HepG2 (cell line): ENCODE measurements around the gene RIPK3. TPM values are rescaled to one million over a fixed set of nuclear protein-coding genes. Genes with fewer than 3 reads are reported as not detected.
A peak's percentile ranks its signal among the peaks of the same experiment; 100 is the strongest.

Source experiments
- BHLHE40 ChIP-seq: IDR thresholded peaks from 2 replicates; pipeline ENCODE4 v1.6.1; 2011; ENCODE audit warnings: low read length, improper control_type of control experiment
- CAMTA2 ChIP-seq: sonication (generic); formaldehyde crosslinking; IDR thresholded peaks from 2 replicates; pipeline ENCODE4 v1.4.0; 2020; ENCODE audit warnings: mild to moderate bottlenecking, missing genetic modification reagents, borderline replicate concordance
- DRAP1 ChIP-seq: IDR thresholded peaks from 2 replicates; pipeline ENCODE4 v1.6.1; 2016; ENCODE audit warnings: missing genetic modification reagents, missing compliant biosample characterization
- HDAC1 ChIP-seq: sonication (generic); formaldehyde crosslinking; IDR thresholded peaks from 2 replicates; pipeline ENCODE4 v1.5.1; 2020; ENCODE audit warnings: mild to moderate bottlenecking, missing genetic modification reagents
- HMG20B ChIP-seq: conservative IDR thresholded peaks from 2 replicates; pipeline ENCODE4 v1.6.1; 2016; ENCODE audit warnings: missing genetic modification reagents, missing compliant biosample characterization
- IRX3 ChIP-seq: sonication (generic); formaldehyde crosslinking; IDR thresholded peaks from 2 replicates; pipeline ENCODE4 v1.8.1; 2023; ENCODE audit warnings: mild to moderate bottlenecking, low read depth, missing genetic modification reagents, borderline replicate concordance
- KLF15 ChIP-seq: sonication (generic); formaldehyde crosslinking; IDR thresholded peaks from 2 replicates; pipeline ENCODE4 v1.8.1; 2023; ENCODE audit warnings: borderline replicate concordance, mild to moderate bottlenecking, inconsistent platforms, missing genetic modification reagents, mixed read lengths
- LCORL ChIP-seq, 2 experiments: fragments of 450-650 bp in 1 of 2; sonication (generic) in 1 of 2; formaldehyde crosslinking in 1 of 2; IDR thresholded peaks; 2 replicates each; pipeline versions ENCODE4 v1.5.0 to v1.6.1; 2017 to 2020; ENCODE audit warnings: antibody characterized with exemption in 1 of 2, missing genetic modification reagents in 1 of 2
- STAT6 ChIP-seq: sonication (generic); formaldehyde crosslinking; IDR thresholded peaks from 2 replicates; pipeline ENCODE4 v1.4.0; 2020; ENCODE audit warnings: missing genetic modification reagents, mild to moderate bottlenecking, borderline replicate concordance
- SUZ12 ChIP-seq: fragments of 150-350 bp; IDR thresholded peaks from 2 replicates; pipeline ENCODE4 v1.6.1; 2014; ENCODE audit warnings: low read depth, low read length
- TOE1 ChIP-seq: sonication (generic); formaldehyde crosslinking; IDR thresholded peaks from 2 replicates; pipeline ENCODE4 v1.4.0; 2020; ENCODE audit warnings: mild to moderate bottlenecking, missing genetic modification reagents
- ZBTB21 ChIP-seq: sonication (generic); formaldehyde crosslinking; IDR thresholded peaks from 2 replicates; pipeline ENCODE4 v1.4.0; 2020; ENCODE audit warnings: missing genetic modification reagents
- ZBTB42 ChIP-seq: sonication (generic); formaldehyde crosslinking; IDR thresholded peaks from 2 replicates; pipeline ENCODE4 v1.5.0; 2020; ENCODE audit warnings: mild to moderate bottlenecking, missing genetic modification reagents
- ZBTB43 ChIP-seq: sonication (generic); formaldehyde crosslinking; conservative IDR thresholded peaks from 2 replicates; pipeline ENCODE4 v1.4.0; 2020; ENCODE audit warnings: missing genetic modification reagents
- ZBTB44 ChIP-seq: sonication (generic); formaldehyde crosslinking; IDR thresholded peaks from 2 replicates; pipeline ENCODE4 v1.4.0; 2020; ENCODE audit warnings: missing genetic modification reagents
- ZBTB7B ChIP-seq: sonication (generic); formaldehyde crosslinking; IDR thresholded peaks from 2 replicates; pipeline ENCODE4 v1.4.0; 2020; ENCODE audit warnings: missing genetic modification reagents
- ZFP36L1 ChIP-seq: sonication (generic); formaldehyde crosslinking; IDR thresholded peaks from 2 replicates; pipeline ENCODE4 v1.8.0; 2022; ENCODE audit warnings: mild to moderate bottlenecking, missing genetic modification reagents, moderate library complexity
- ZNF354B ChIP-seq: sonication (generic); formaldehyde crosslinking; IDR thresholded peaks from 2 replicates; pipeline ENCODE4 v1.8.0; 2022; ENCODE audit warnings: mild to moderate bottlenecking, missing genetic modification reagents
- ZNF597 ChIP-seq: sonication (generic); formaldehyde crosslinking; IDR thresholded peaks from 2 replicates; pipeline ENCODE4 v1.5.0; 2020; ENCODE audit warnings: missing genetic modification reagents
- ZNF747 ChIP-seq: sonication (generic); formaldehyde crosslinking; IDR thresholded peaks from 2 replicates; pipeline ENCODE4 v1.8.1; 2023; ENCODE audit warnings: missing genetic modification reagents, mild to moderate bottlenecking, borderline replicate concordance
- ZNF761 ChIP-seq: sonication (generic); formaldehyde crosslinking; conservative IDR thresholded peaks from 2 replicates; pipeline ENCODE4 v1.4.0; 2020; ENCODE audit warnings: mild to moderate bottlenecking, missing genetic modification reagents
- polyA plus RNA-seq, 8 experiments: library from polyadenylated mRNA; depleted of rRNA in 3 of 8; stranded (reverse) in 7 of 8; unstranded in 1 of 8; fragments of >200 nt; fragmentation: Illumina TruSeq in 4 of 8; extraction: Trizol in 4 of 8; gene quantifications; 2 replicates each; pipeline versions ENCODE4 v1.2.1 to v1.2.3, GENCODE V29; 2011 to 2016; ENCODE audit warnings: low read depth in 4 of 8, missing spikeins in 1 of 8, mixed read lengths in 1 of 8; ENCODE audit not compliant: insufficient read depth in 1 of 8
- total RNA-seq, 5 experiments: library from RNA; depleted of rRNA; stranded (reverse); fragments of >200 nt; fragmentation: Illumina TruSeq; extraction: Trizol; gene quantifications; 2 replicates each; pipeline ENCODE4 v1.2.3, GENCODE V29; 2016; ENCODE audit warnings: low read depth in 1 of 5
- TF ChIP-seq, protein P1 (sequence below): fragments of 450-650 bp; IDR thresholded peaks from 2 replicates; pipeline ENCODE4 v1.6.1; 2016

The RIPK3 gene
- total and polyA plus RNA-seq, 2 of the 13 experiments (the other 11 are each of a cell fraction or from before 2014, with no cell fraction given), result not detected

- TF ChIP-seq SUZ12 (0 out of 2 replicates have a peak, but pooled peaks have one; percentile 20), ZNF747 (peak; percentile 80; the same call in 1 of the 2 replicates), KLF15 (CRISPR knock-in tag) (0 out of 2 replicates have a peak, but pooled peaks have one; percentile 14), BHLHE40 (no peak), ZFP36L1 (CRISPR knock-in tag) (no peak), ZBTB7B (CRISPR knock-in tag) (0 out of 2 replicates have a peak, but pooled peaks have one; percentile 35), ZNF354B (CRISPR knock-in tag) (no peak), ZBTB44 (CRISPR knock-in tag) (no peak), ZBTB43 (CRISPR knock-in tag) (no peak), HDAC1 (CRISPR knock-in tag) (no peak), IRX3 (CRISPR knock-in tag) (0 out of 2 replicates have a peak, but pooled peaks have one; percentile 12), DRAP1 (CRISPR knock-in tag) (no peak), ZNF597 (no peak), STAT6 (CRISPR knock-in tag) (0 out of 2 replicates have a peak, but pooled peaks have one; percentile 59), ZNF761 (no peak), ZBTB42 (CRISPR knock-in tag) (no peak), TOE1 (CRISPR knock-in tag) (no peak), CAMTA2 (no peak), LCORL (IDR thresholded peaks at IDR 0.05) (no peak), LCORL (CRISPR knock-in tag; IDR thresholded peaks at IDR 0.05) (no peak), HMG20B (CRISPR knock-in tag) (no peak), ZBTB21 (CRISPR knock-in tag) (no peak)
- TF ChIP-seq, protein P1, sequence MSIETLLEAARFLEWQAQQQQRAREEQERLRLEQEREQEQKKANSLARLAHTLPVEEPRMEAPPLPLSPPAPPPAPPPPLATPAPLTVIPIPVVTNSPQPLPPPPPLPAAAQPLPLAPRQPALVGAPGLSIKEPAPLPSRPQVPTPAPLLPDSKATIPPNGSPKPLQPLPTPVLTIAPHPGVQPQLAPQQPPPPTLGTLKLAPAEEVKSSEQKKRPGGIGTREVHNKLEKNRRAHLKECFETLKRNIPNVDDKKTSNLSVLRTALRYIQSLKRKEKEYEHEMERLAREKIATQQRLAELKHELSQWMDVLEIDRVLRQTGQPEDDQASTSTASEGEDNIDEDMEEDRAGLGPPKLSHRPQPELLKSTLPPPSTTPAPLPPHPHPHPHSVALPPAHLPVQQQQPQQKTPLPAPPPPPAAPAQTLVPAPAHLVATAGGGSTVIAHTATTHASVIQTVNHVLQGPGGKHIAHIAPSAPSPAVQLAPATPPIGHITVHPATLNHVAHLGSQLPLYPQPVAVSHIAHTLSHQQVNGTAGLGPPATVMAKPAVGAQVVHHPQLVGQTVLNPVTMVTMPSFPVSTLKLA, result no peak
Measured at GRCh38 chr14:24307156-24307574, 32.6 kb downstream of the RIPK3 start (continued).
